NCI-H226 (cell line): ENCODE results near the gene RAE1.

ENCODE experiments used
- DNase-seq: peaks from one replicate; pipeline ENCODE4 v3.0.0-alpha.2; 2015

Gene RAE1

GRCh38 chr20:57351042-57351783 is at the start of gene RAE1:
Gene RAE1, plus strand, starts transcription at chr20:57351255. Its CDS starts 2,784 bp downstream, at chr20:57354039.
- peak; percentile 87 for DNase-seq

GRCh38 chr20:57306747-57307146 is 44.3 kb upstream of the RAE1 start:
- DNase-seq = no peak

GRCh38 chr20:57308451-57309271 is 42.4 kb upstream of the RAE1 start:
- DNase-seq = no peak

- DNase-seq = no peak
Measured at GRCh38 chr20:57309544-57310115, 41.4 kb upstream of the RAE1 start.

- DNase-seq = no peak
Measured at GRCh38 chr20:57310821-57311514, 40.1 kb upstream of the RAE1 start.

GRCh38 chr20:57312138-57312537 is 38.9 kb upstream of the RAE1 start:
- no peak for DNase-seq

- no peak for DNase-seq
Measured at GRCh38 chr20:57313230-57313629, 37.8 kb upstream of the RAE1 start.

- no peak for DNase-seq
Measured at GRCh38 chr20:57313951-57314350, 37.1 kb upstream of the RAE1 start.

GRCh38 chr20:57315083-57315975 is 35.7 kb upstream of the RAE1 start:
- DNase-seq = no peak

- no peak for DNase-seq
Measured at GRCh38 chr20:57315976-57316480, 35.0 kb upstream of the RAE1 start.

GRCh38 chr20:57316795-57317201 is 34.3 kb upstream of the RAE1 start:
- DNase-seq = no peak

- DNase-seq = no peak
Measured at GRCh38 chr20:57317316-57317788, 33.7 kb upstream of the RAE1 start.

- no peak for DNase-seq
Measured at GRCh38 chr20:57317789-57318371, 33.2 kb upstream of the RAE1 start.

GRCh38 chr20:57319584-57319983 is 31.5 kb upstream of the RAE1 start:
- DNase-seq = no peak

- DNase-seq = no peak
Measured at GRCh38 chr20:57320358-57320757, 30.7 kb upstream of the RAE1 start.

GRCh38 chr20:57321142-57321541 is 29.9 kb upstream of the RAE1 start:
- DNase-seq = no peak

- DNase-seq = no peak
Measured at GRCh38 chr20:57322476-57322875, 28.6 kb upstream of the RAE1 start.

GRCh38 chr20:57323034-57323433 is 28.0 kb upstream of the RAE1 start:
- peak; percentile 50 for DNase-seq

- DNase-seq = no peak
Measured at GRCh38 chr20:57325632-57326356, 25.3 kb upstream of the RAE1 start.

GRCh38 chr20:57326667-57327455 is 24.2 kb upstream of the RAE1 start:
- DNase-seq = no peak
